K562 (cell line): Measurements from ENCODE around the gene CNOT1. TPM values are rescaled to one million over a fixed set of nuclear protein-coding genes. Genes with fewer than 3 reads are reported as not detected.

Experiments
- ATF2 ChIP-seq: sonication (generic); formaldehyde crosslinking; IDR thresholded peaks from 2 replicates; pipeline ENCODE4 v1.8.1; 2022; ENCODE audit warnings: missing genetic modification reagents
- BCOR ChIP-seq: fragments of 450-650 bp; IDR thresholded peaks from 2 replicates; pipeline ENCODE4 v1.6.1; 2016
- CBX1 ChIP-seq: sonication (generic); IDR thresholded peaks from 2 replicates; pipeline ENCODE4 v1.6.1; 2016; ENCODE audit warnings: antibody characterized with exemption, low read depth, mild to moderate bottlenecking
- FUS ChIP-seq: fragments of 200-400 bp; formaldehyde crosslinking; optimal IDR thresholded peaks from 2 replicates; pipeline ENCODE3; 2017; ENCODE audit warnings: low read depth, low read length
- HDAC3 ChIP-seq: fragments of 450-650 bp; IDR thresholded peaks from 2 replicates; pipeline ENCODE4 v1.6.1; 2018; ENCODE audit warnings: borderline replicate concordance, mild to moderate bottlenecking, moderate library complexity; ENCODE audit not compliant: partially characterized antibody
- MYNN ChIP-seq, 2 experiments: sonication (generic); formaldehyde crosslinking in 1 of 2; IDR thresholded peaks; 2 replicates each; pipeline versions ENCODE4 v1.5.0 to v1.6.1; 2016 to 2020; ENCODE audit warnings: antibody characterized with exemption in 1 of 2, missing genetic modification reagents in 1 of 2
- PCBP1 ChIP-seq: fragments of 200-400 bp; formaldehyde crosslinking; IDR thresholded peaks from 2 replicates; pipeline ENCODE4 v1.6.1; 2018; ENCODE audit warnings: mild to moderate bottlenecking, low read depth, low read length; ENCODE audit not compliant: poor library complexity, severe bottlenecking
- PML ChIP-seq: IDR thresholded peaks from 2 replicates; pipeline ENCODE4 v1.6.1; 2012; ENCODE audit warnings: low read length, inconsistent platforms
- POLR2G ChIP-seq: fragments of 200-400 bp; formaldehyde crosslinking; IDR thresholded peaks from 2 replicates; pipeline ENCODE4 v1.6.1; 2017; ENCODE audit warnings: low read depth, mild to moderate bottlenecking, antibody characterized with exemption, low read length, moderate library complexity
- PREB ChIP-seq: sonication (generic); formaldehyde crosslinking; IDR thresholded peaks from 2 replicates; pipeline ENCODE4 v1.8.1; 2023; ENCODE audit warnings: mild to moderate bottlenecking, missing genetic modification reagents
- PTBP1 ChIP-seq: fragments of 200-400 bp; formaldehyde crosslinking; IDR thresholded peaks from 2 replicates; pipeline ENCODE4 v1.6.1; 2017; ENCODE audit warnings: low read depth, low read length
- SIN3B ChIP-seq: fragments of 450-650 bp; IDR thresholded peaks from 2 replicates; pipeline ENCODE4 v1.6.1; 2017; ENCODE audit warnings: low read depth, mild to moderate bottlenecking, moderate library complexity
- THRAP3 ChIP-seq: fragments of 450-650 bp; IDR thresholded peaks from 2 replicates; pipeline ENCODE4 v1.6.1; 2016; ENCODE audit warnings: mild to moderate bottlenecking, inconsistent platforms, borderline replicate concordance
- YY1 ChIP-seq, 3 experiments: IDR thresholded peaks; 2 replicates each; pipeline ENCODE4 v1.6.1; 2011; ENCODE audit warnings: low read length in 2 of 3, mild to moderate bottlenecking in 2 of 3, moderate library complexity in 2 of 3, borderline replicate concordance in 1 of 3, control low read depth in 1 of 3, low read depth in 1 of 3; ENCODE audit not compliant: insufficient read depth in 3 of 3, insufficient replicate concordance in 2 of 3, control insufficient read depth in 1 of 3, insufficient read length in 1 of 3; ENCODE audit errors: extremely low read depth in 1 of 3
- ZNF41 ChIP-seq: fragments of 250-450 bp; sonication (Bioruptor Pico); conservative IDR thresholded peaks from 2 replicates; pipeline ENCODE4 v1.4.0; 2020; ENCODE audit warnings: mild to moderate bottlenecking
- ZNF511 ChIP-seq: sonication (generic); formaldehyde crosslinking; IDR thresholded peaks from 2 replicates; pipeline ENCODE4 v1.8.0; 2022; ENCODE audit warnings: mild to moderate bottlenecking, missing genetic modification reagents
- polyA plus RNA-seq, 8 experiments: library from polyadenylated mRNA; depleted of rRNA in 4 of 8; stranded (reverse) in 5 of 8; unstranded in 3 of 8; fragments of >200 nt; fragmentation: Nextera tagmentation in 2 of 8; fragmentation: Illumina TruSeq in 1 of 8; extraction: Ambion mirVana in 2 of 8; extraction: Trizol in 1 of 8; gene quantifications; 2 replicates each; pipeline versions ENCODE4 v1.2.1 to v1.2.3, GENCODE V29; 2011 to 2014; ENCODE audit warnings: inconsistent platforms in 1 of 8, missing spikeins in 1 of 8
- total RNA-seq, 7 experiments: library from RNA; depleted of rRNA in 6 of 7; stranded (reverse); fragments of >200 nt in 6 of 7; fragmentation: Illumina TruSeq in 2 of 7; extraction: Trizol in 2 of 7; gene quantifications; 2 replicates each; pipeline versions ENCODE4 v1.2.1 to v1.2.3, GENCODE V29; 2011 to 2021; ENCODE audit warnings: low replicate concordance in 1 of 7
- TF ChIP-seq, protein P1 (sequence below): fragments of 200-800 bp; sonication (Bioruptor generic); IDR thresholded peaks from 2 replicates; pipeline ENCODE4 v1.6.1; 2016; ENCODE audit warnings: missing genetic modification characterization, missing compliant biosample characterization

Gene CNOT1
- total and polyA plus RNA-seq, 9 of the 15 experiments (the other 6 are each of a cell fraction or from before 2014, with no cell fraction given) = 110 to 270 (median 220) TPM

- TF ChIP-seq, protein P1, sequence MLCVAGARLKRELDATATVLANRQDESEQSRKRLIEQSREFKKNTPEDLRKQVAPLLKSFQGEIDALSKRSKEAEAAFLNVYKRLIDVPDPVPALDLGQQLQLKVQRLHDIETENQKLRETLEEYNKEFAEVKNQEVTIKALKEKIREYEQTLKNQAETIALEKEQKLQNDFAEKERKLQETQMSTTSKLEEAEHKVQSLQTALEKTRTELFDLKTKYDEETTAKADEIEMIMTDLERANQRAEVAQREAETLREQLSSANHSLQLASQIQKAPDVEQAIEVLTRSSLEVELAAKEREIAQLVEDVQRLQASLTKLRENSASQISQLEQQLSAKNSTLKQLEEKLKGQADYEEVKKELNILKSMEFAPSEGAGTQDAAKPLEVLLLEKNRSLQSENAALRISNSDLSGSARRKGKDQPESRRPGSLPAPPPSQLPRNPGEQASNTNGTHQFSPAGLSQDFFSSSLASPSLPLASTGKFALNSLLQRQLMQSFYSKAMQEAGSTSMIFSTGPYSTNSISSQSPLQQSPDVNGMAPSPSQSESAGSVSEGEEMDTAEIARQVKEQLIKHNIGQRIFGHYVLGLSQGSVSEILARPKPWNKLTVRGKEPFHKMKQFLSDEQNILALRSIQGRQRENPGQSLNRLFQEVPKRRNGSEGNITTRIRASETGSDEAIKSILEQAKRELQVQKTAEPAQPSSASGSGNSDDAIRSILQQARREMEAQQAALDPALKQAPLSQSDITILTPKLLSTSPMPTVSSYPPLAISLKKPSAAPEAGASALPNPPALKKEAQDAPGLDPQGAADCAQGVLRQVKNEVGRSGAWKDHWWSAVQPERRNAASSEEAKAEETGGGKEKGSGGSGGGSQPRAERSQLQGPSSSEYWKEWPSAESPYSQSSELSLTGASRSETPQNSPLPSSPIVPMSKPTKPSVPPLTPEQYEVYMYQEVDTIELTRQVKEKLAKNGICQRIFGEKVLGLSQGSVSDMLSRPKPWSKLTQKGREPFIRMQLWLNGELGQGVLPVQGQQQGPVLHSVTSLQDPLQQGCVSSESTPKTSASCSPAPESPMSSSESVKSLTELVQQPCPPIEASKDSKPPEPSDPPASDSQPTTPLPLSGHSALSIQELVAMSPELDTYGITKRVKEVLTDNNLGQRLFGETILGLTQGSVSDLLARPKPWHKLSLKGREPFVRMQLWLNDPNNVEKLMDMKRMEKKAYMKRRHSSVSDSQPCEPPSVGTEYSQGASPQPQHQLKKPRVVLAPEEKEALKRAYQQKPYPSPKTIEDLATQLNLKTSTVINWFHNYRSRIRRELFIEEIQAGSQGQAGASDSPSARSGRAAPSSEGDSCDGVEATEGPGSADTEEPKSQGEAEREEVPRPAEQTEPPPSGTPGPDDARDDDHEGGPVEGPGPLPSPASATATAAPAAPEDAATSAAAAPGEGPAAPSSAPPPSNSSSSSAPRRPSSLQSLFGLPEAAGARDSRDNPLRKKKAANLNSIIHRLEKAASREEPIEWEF (CRISPR knock-in tag) = no peak
- TF ChIP-seq SIN3B (no peak), POLR2G (no peak), HDAC3 (no peak), FUS (no peak), ATF2 (no peak), PTBP1 (no peak), ZNF511 (CRISPR knock-in tag) (peak; percentile 60), MYNN (IDR thresholded peaks at IDR 0.05) (no peak), MYNN (CRISPR knock-in tag; IDR thresholded peaks at IDR 0.05) (no peak), BCOR (no peak), PREB (CRISPR knock-in tag) (0 out of 2 replicates have a peak, but pooled peaks have one; percentile 69), YY1 (IDR thresholded peaks at IDR 0.05; ENCODE audit: borderline replicate concordance in 1 of 3, control insufficient read depth in 1 of 3, extremely low read depth in 1 of 3, insufficient read depth in 3 of 3, insufficient read length in 1 of 3, insufficient replicate concordance in 2 of 3, low read depth in 1 of 3, low read length in 2 of 3) (peak in 1 of 3 experiments; percentile 22), ZNF41 (CRISPR knock-in tag) (no peak), PML (no peak), PCBP1 (peak; percentile 59), THRAP3 (no peak), CBX1 (no peak)
These were observed 537 bp downstream of the CNOT1 start (continued) for GRCh38 chr16:58628845-58629732.
